OCI-LY7 (cell line): ENCODE data around the gene ACTL8. TPM values are rescaled to one million over a fixed set of nuclear protein-coding genes. Genes with fewer than 3 reads are reported as not detected.

Experiments used
- BruUV-seq: library from RNA; stranded (reverse); fragments of 400-500 nt; replicated peaks from 2 replicates; lab custom pipeline; 2021; lab: Mats Ljungman, UMichigan
- CTCF ChIA-PET: fragments of 300-600 bp; sonication (Branson Sonifier 250); formaldehyde crosslinking; loops from one replicate; lab custom pipeline; 2022; ENCODE audit warnings: antibody characterized with exemption; ENCODE audit not compliant: unreplicated experiment; lab: Charles Lee
- POLR2A ChIA-PET: fragments of 300-600 bp; sonication (Branson Sonifier 250); formaldehyde crosslinking; loops from one replicate; lab custom pipeline; 2022; ENCODE audit warnings: antibody characterized with exemption; lab: Charles Lee
- DNase-seq: peaks from one replicate; pipeline ENCODE4 v3.0.0-alpha.2; 2015; ENCODE audit warnings: low spot score
- H2AFZ ChIP-seq: fragments of 200-600 bp; sonication (generic), shearing (Covaris generic); 2 replicates; pipeline ENCODE4 v1.6.1; 2014; ENCODE audit warnings: mild to moderate bottlenecking, antibody characterized with exemption, low read length, moderate library complexity
- H3K27ac ChIP-seq: fragments of 200-600 bp; sonication (generic); 2 replicates; pipeline ENCODE4 v1.5.1; 2014; ENCODE audit warnings: mixed run types, low read depth, mild to moderate bottlenecking, moderate library complexity, low read length, inconsistent platforms; ENCODE audit not compliant: poor library complexity, severe bottlenecking
- H3K36me3 ChIP-seq: fragments of 200-600 bp; sonication (generic); 2 replicates; pipeline ENCODE4 v1.6.1; 2014; ENCODE audit warnings: mild to moderate bottlenecking, antibody characterized with exemption, low read length, moderate library complexity, mixed read lengths; ENCODE audit not compliant: insufficient read depth
- H3K4me1 ChIP-seq: fragments of 200-600 bp; sonication (generic); 2 replicates; pipeline ENCODE4 v1.5.1; 2014; ENCODE audit warnings: mild to moderate bottlenecking, low read length; ENCODE audit not compliant: insufficient read depth, poor library complexity, severe bottlenecking
- H3K4me2 ChIP-seq: fragments of 200-600 bp; sonication (generic); 2 replicates; pipeline ENCODE4 v1.6.1; 2014; ENCODE audit warnings: mild to moderate bottlenecking, low read length
- H3K4me3 ChIP-seq: fragments of 200-600 bp; sonication (generic); 2 replicates; pipeline ENCODE4 v1.5.1; 2014; ENCODE audit warnings: mild to moderate bottlenecking, low read depth, low read length; ENCODE audit not compliant: poor library complexity, severe bottlenecking
- H3K79me2 ChIP-seq: fragments of 200-600 bp; sonication (generic); 2 replicates; pipeline ENCODE4 v1.6.1; 2016; ENCODE audit warnings: low read depth, mild to moderate bottlenecking, low read length, moderate library complexity, mixed read lengths; ENCODE audit not compliant: insufficient read depth
- H3K9me2 ChIP-seq: fragments of 200-600 bp; sonication (generic); 2 replicates; pipeline ENCODE4 v1.6.1; 2016; ENCODE audit warnings: mild to moderate bottlenecking, low read length, mixed read lengths; ENCODE audit not compliant: insufficient read depth
- H3K9me3 ChIP-seq: fragments of 200-600 bp; sonication (generic); 2 replicates; pipeline ENCODE4 v1.6.1; 2014; ENCODE audit warnings: mild to moderate bottlenecking, mixed run types, low read length, mixed read lengths
- H4K20me1 ChIP-seq: fragments of 200-600 bp; sonication (generic); 2 replicates; pipeline ENCODE4 v1.6.1; 2014; ENCODE audit warnings: mild to moderate bottlenecking, antibody characterized with exemption, low read length, moderate library complexity, mixed read lengths; ENCODE audit not compliant: insufficient read depth
- EZH2phosphoT487 ChIP-seq: fragments of 200-600 bp; sonication (generic); IDR thresholded peaks from 2 replicates; pipeline ENCODE4 v1.6.1; 2018; ENCODE audit warnings: low read depth, borderline replicate concordance, mild to moderate bottlenecking, mixed run types, antibody characterized with exemption, low read length, moderate library complexity, mixed read lengths
- intact Hi-C: fragments of 100-400 bp; cut with micrococcal nuclease; formaldehyde crosslinking; loops from one replicate; pipeline ENCODE4 v1.10.0; 2022; ENCODE audit not compliant: unreplicated experiment
- total RNA-seq, 2 experiments: library from RNA; depleted of rRNA in 1 of 2; stranded (reverse); fragments of >200 nt in 1 of 2; shearing (Covaris generic) in 1 of 2; gene quantifications; 2 replicates each; pipeline ENCODE4 v1.2.3, GENCODE V29; 2014 to 2022
- TF ChIP-seq, protein P1 (sequence below): fragments of 200-600 bp; sonication (generic); conservative IDR thresholded peaks from 2 replicates; pipeline ENCODE4 v1.5.1; 2014; ENCODE audit warnings: mild to moderate bottlenecking, antibody characterized with exemption, low read length, moderate library complexity, mixed read lengths

Gene ACTL8
- total RNA-seq, 2 experiments from 2014 or later: not detected

- Histone ChIP-seq H4K20me1 (no peaks in the 10 kb centered on the region), H2AFZ (no peak overlapping the region), H3K4me2 (no peak overlapping the region), H3K27ac (no peak overlapping the region), H3K9me2 (no peaks in the 10 kb centered on the region), H3K4me1 (peaks cover 23% of the 10 kb centered on the region), H3K9me3 (peaks cover 5% of the 10 kb centered on the region; the same call in 1 of the 2 replicates), H3K36me3 (no peaks in the 10 kb centered on the region), H3K4me3 (no peak overlapping the region), H3K79me2 (no peaks in the 10 kb centered on the region)
- DNase-seq: no peak
- no peak for TF ChIP-seq EZH2phosphoT487
- TF ChIP-seq, protein P1, sequence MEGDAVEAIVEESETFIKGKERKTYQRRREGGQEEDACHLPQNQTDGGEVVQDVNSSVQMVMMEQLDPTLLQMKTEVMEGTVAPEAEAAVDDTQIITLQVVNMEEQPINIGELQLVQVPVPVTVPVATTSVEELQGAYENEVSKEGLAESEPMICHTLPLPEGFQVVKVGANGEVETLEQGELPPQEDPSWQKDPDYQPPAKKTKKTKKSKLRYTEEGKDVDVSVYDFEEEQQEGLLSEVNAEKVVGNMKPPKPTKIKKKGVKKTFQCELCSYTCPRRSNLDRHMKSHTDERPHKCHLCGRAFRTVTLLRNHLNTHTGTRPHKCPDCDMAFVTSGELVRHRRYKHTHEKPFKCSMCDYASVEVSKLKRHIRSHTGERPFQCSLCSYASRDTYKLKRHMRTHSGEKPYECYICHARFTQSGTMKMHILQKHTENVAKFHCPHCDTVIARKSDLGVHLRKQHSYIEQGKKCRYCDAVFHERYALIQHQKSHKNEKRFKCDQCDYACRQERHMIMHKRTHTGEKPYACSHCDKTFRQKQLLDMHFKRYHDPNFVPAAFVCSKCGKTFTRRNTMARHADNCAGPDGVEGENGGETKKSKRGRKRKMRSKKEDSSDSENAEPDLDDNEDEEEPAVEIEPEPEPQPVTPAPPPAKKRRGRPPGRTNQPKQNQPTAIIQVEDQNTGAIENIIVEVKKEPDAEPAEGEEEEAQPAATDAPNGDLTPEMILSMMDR: no peak
- BruUV-seq: no TSS peak
- intact Hi-C loops: no loop called here
- POLR2A ChIA-PET: interaction anchor here (0.6 kb wide), 1 partner anchor 10 kb away, joined by 3 read pairs; no protein-coding TSS in a partner anchor
- CTCF ChIA-PET: no interaction called here
Measured at GRCh38 chr1:17791480-17791879, 36.3 kb downstream of the ACTL8 start.

GRCh38 chr1:17792421-17792820 lies 37.3 kb downstream of the ACTL8 start:
- no peak for TF ChIP-seq EZH2phosphoT487
- TF ChIP-seq, protein P1: no peak
- no peaks in the 10 kb centered on the region for H3K79me2 ChIP-seq
- intact Hi-C loops: no loop called here
- H3K4me3 ChIP-seq: no peak overlapping the region
- CTCF ChIA-PET: no interaction called here
- no peak overlapping the region for H2AFZ ChIP-seq
- DNase-seq: no peak
- no TSS peak for BruUV-seq
- no peaks in the 10 kb centered on the region for H4K20me1 ChIP-seq
- POLR2A ChIA-PET: no interaction called here
- H3K4me2 ChIP-seq: no peak overlapping the region
- no peaks in the 10 kb centered on the region for H3K36me3 ChIP-seq
- no peak overlapping the region for H3K27ac ChIP-seq
- H3K9me2 ChIP-seq: no peaks in the 10 kb centered on the region
- peaks cover 5% of the 10 kb centered on the region; the same call in 1 of the 2 replicates for H3K9me3 ChIP-seq
- H3K4me1 ChIP-seq: peaks cover 23% of the 10 kb centered on the region

GRCh38 chr1:17795081-17795809 lies 40.1 kb downstream of the ACTL8 start:
- DNase-seq: peak; percentile 46
- H3K36me3 ChIP-seq: no peaks in the 10 kb centered on the region
- TF ChIP-seq, protein P1: no peak
- no peak for TF ChIP-seq EZH2phosphoT487
- H3K4me3 ChIP-seq: peak overlapping the region; percentile 53
- ChIA-PET CTCF (interaction anchor here (0.6 kb wide), 1 partner anchor 503 kb away, joined by 4 read pairs; no protein-coding TSS in a partner anchor), POLR2A (interaction anchor here (0.7 kb wide), 1 partner anchor 355 kb away, joined by 3 read pairs; no protein-coding TSS in a partner anchor)
- peak overlapping the region; percentile 65 for H3K27ac ChIP-seq
- no peaks in the 10 kb centered on the region for H3K9me2 ChIP-seq
- peak overlapping the region; percentile 80 for H3K4me2 ChIP-seq
- intact Hi-C loops: no loop called here
- H2AFZ ChIP-seq: peak overlapping the region; percentile 87
- peaks cover 23% of the 10 kb centered on the region for H3K4me1 ChIP-seq
- H4K20me1 ChIP-seq: no peaks in the 10 kb centered on the region
- peaks cover 5% of the 10 kb centered on the region; the same call in 1 of the 2 replicates for H3K9me3 ChIP-seq
- no TSS peak for BruUV-seq
- no peaks in the 10 kb centered on the region for H3K79me2 ChIP-seq
